ENCODE data around the gene GAL3ST3.

- TF ChIP-seq, protein P1, sequence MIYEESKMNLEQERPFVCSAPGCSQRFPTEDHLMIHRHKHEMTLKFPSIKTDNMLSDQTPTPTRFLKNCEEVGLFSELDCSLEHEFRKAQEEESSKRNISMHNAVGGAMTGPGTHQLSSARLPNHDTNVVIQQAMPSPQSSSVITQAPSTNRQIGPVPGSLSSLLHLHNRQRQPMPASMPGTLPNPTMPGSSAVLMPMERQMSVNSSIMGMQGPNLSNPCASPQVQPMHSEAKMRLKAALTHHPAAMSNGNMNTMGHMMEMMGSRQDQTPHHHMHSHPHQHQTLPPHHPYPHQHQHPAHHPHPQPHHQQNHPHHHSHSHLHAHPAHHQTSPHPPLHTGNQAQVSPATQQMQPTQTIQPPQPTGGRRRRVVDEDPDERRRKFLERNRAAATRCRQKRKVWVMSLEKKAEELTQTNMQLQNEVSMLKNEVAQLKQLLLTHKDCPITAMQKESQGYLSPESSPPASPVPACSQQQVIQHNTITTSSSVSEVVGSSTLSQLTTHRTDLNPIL (CRISPR knock-in tag; IDR thresholded peaks at IDR 0.05; ENCODE audit: low read depth) = no peak
- TF ChIP-seq, protein P2, sequence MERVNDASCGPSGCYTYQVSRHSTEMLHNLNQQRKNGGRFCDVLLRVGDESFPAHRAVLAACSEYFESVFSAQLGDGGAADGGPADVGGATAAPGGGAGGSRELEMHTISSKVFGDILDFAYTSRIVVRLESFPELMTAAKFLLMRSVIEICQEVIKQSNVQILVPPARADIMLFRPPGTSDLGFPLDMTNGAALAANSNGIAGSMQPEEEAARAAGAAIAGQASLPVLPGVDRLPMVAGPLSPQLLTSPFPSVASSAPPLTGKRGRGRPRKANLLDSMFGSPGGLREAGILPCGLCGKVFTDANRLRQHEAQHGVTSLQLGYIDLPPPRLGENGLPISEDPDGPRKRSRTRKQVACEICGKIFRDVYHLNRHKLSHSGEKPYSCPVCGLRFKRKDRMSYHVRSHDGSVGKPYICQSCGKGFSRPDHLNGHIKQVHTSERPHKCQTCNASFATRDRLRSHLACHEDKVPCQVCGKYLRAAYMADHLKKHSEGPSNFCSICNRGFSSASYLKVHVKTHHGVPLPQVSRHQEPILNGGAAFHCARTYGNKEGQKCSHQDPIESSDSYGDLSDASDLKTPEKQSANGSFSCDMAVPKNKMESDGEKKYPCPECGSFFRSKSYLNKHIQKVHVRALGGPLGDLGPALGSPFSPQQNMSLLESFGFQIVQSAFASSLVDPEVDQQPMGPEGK (CRISPR knock-in tag; IDR thresholded peaks at IDR 0.05; ENCODE audit: borderline replicate concordance) = no peak
- TF ChIP-seq CSRNP3 (CRISPR knock-in tag; IDR thresholded peaks at IDR 0.05) (no peak), ZC3H10 (CRISPR knock-in tag; IDR thresholded peaks at IDR 0.05) (no peak), ZFP30 (CRISPR knock-in tag; IDR thresholded peaks at IDR 0.05) (no peak), SNAI2 (CRISPR knock-in tag; IDR thresholded peaks at IDR 0.05) (no peak)
Observed at GRCh38 chr11:66002648-66003225, 46.2 kb downstream of the GAL3ST3 start.

Measured in SK-N-SH treated with all-trans-retinoic acid at 6 μM for 48 hours (cell line).